HepG2 (cell line): ENCODE results near the gene BICRAL. TPM values are rescaled to one million over a fixed set of nuclear protein-coding genes. Genes with fewer than 3 reads are reported as not detected.

Experiments used
- BRD4 ChIP-seq: sonication (generic); formaldehyde crosslinking; IDR thresholded peaks from 2 replicates; pipeline ENCODE4 v1.4.0; 2020; ENCODE audit warnings: missing genetic modification reagents
- EZH2 ChIP-seq: conservative IDR thresholded peaks from 2 replicates; pipeline ENCODE4 v1.6.1; 2012; ENCODE audit warnings: mild to moderate bottlenecking, low read depth, low read length, moderate library complexity
- KMT2A ChIP-seq: sonication (generic); formaldehyde crosslinking; IDR thresholded peaks from 2 replicates; pipeline ENCODE4 v1.4.0; 2020; ENCODE audit warnings: missing genetic modification reagents
- MZF1 ChIP-seq: sonication (generic); formaldehyde crosslinking; IDR thresholded peaks from 2 replicates; pipeline ENCODE4 v1.8.1; 2023; ENCODE audit warnings: mild to moderate bottlenecking, missing genetic modification reagents, borderline replicate concordance
- TMF1 ChIP-seq: sonication (generic); formaldehyde crosslinking; IDR thresholded peaks from 2 replicates; pipeline ENCODE4 v1.8.1; 2022; ENCODE audit warnings: low read depth, missing genetic modification reagents
- WIZ ChIP-seq: sonication (generic); formaldehyde crosslinking; IDR thresholded peaks from 2 replicates; pipeline ENCODE4 v1.5.1; 2020; ENCODE audit warnings: mild to moderate bottlenecking, missing genetic modification reagents
- YEATS4 ChIP-seq: sonication (generic); formaldehyde crosslinking; IDR thresholded peaks from 2 replicates; pipeline ENCODE4 v1.4.0; 2020; ENCODE audit warnings: missing genetic modification reagents, borderline replicate concordance
- ZBTB42 ChIP-seq: sonication (generic); formaldehyde crosslinking; IDR thresholded peaks from 2 replicates; pipeline ENCODE4 v1.5.0; 2020; ENCODE audit warnings: mild to moderate bottlenecking, missing genetic modification reagents
- ZNF350 ChIP-seq: sonication (generic); formaldehyde crosslinking; IDR thresholded peaks from 2 replicates; pipeline ENCODE4 v1.4.0; 2020; ENCODE audit warnings: mild to moderate bottlenecking, low read depth, missing genetic modification reagents, borderline replicate concordance
- ZNF598 ChIP-seq: sonication (generic); formaldehyde crosslinking; IDR thresholded peaks from 2 replicates; pipeline ENCODE4 v1.5.1; 2020; ENCODE audit warnings: mild to moderate bottlenecking, missing genetic modification reagents, borderline replicate concordance
- ZSCAN25 ChIP-seq: sonication (generic); formaldehyde crosslinking; IDR thresholded peaks from 2 replicates; pipeline ENCODE4 v1.8.0; 2022; ENCODE audit warnings: mild to moderate bottlenecking, missing genetic modification reagents
- polyA plus RNA-seq, 8 experiments: library from polyadenylated mRNA; depleted of rRNA in 3 of 8; stranded (reverse) in 7 of 8; unstranded in 1 of 8; fragments of >200 nt; fragmentation: Illumina TruSeq in 4 of 8; extraction: Trizol in 4 of 8; gene quantifications; 2 replicates each; pipeline versions ENCODE4 v1.2.1 to v1.2.3, GENCODE V29; 2011 to 2016; ENCODE audit warnings: low read depth in 4 of 8, missing spikeins in 1 of 8, mixed read lengths in 1 of 8; ENCODE audit not compliant: insufficient read depth in 1 of 8
- total RNA-seq, 5 experiments: library from RNA; depleted of rRNA; stranded (reverse); fragments of >200 nt; fragmentation: Illumina TruSeq; extraction: Trizol; gene quantifications; 2 replicates each; pipeline ENCODE4 v1.2.3, GENCODE V29; 2016; ENCODE audit warnings: low read depth in 1 of 5
- TF ChIP-seq, protein P1 (sequence below): sonication (generic); formaldehyde crosslinking; IDR thresholded peaks from 2 replicates; pipeline ENCODE4 v1.5.0; 2020; ENCODE audit warnings: mild to moderate bottlenecking, missing genetic modification reagents
- TF ChIP-seq, protein P2 (sequence below): sonication (generic); formaldehyde crosslinking; IDR thresholded peaks from 2 replicates; pipeline ENCODE4 v1.5.0; 2020; ENCODE audit warnings: mild to moderate bottlenecking, missing genetic modification reagents
- TF ChIP-seq, protein P3 (sequence below): sonication (generic); formaldehyde crosslinking; IDR thresholded peaks from 2 replicates; pipeline ENCODE4; 2020; ENCODE audit warnings: missing genetic modification reagents, mild to moderate bottlenecking, borderline replicate concordance
- TF ChIP-seq, protein P4 (sequence below): sonication (generic); formaldehyde crosslinking; IDR thresholded peaks from 2 replicates; pipeline ENCODE4 v1.5.1; 2020; ENCODE audit warnings: missing genetic modification reagents, mild to moderate bottlenecking, borderline replicate concordance
- TF ChIP-seq, protein P5 (sequence below): sonication (generic); formaldehyde crosslinking; IDR thresholded peaks from 2 replicates; pipeline ENCODE4 v1.4.0; 2020; ENCODE audit warnings: missing genetic modification reagents

The BICRAL gene
- total and polyA plus RNA-seq, 2 of the 13 experiments (the other 11 are each of a cell fraction or from before 2014, with no cell fraction given): 5.0 to 13.5 TPM

DNA sequence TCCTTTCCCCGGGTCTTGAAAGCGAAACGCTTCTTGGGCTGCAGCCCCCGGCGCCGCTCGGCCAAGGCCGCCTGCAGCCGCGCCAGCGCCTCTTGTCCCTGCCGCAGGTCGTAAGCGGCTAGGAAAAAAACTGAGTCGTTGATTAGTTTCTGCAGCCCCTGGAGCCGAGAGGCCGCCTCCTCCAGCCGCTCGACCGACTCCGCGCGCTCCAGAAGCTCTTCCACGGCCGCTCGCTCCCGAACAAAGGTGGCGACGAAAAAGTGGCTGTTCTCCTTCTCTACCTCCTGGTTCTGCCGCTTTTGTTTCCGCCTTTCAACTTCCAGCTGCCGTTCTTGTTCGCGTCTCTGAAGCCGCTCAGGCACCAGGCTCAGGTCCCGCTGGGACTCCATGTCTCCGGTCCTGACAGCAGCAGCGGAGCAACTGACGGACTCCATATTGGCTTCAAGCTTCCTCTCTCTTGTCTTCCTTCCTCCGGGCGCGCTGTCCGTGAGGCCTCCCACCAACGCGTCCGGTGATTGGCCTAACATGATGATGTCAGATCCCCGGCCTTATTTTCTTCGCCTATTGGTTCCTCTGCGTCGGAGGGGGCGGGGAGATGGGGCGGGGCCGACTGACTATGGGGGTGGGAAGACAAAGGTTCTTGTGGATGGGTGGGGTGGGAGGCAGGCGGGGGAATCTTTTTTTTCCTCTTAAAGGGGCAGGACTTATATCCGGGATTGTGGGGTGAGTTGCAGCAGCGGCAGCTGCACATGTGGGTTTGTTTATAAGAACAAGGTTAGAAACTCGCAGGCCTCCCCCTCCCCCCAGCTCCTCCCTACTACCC is 36.0 kb upstream of the BICRAL start, which contains the start of gene TBCC (continued):
- TF ChIP-seq, protein P1, sequence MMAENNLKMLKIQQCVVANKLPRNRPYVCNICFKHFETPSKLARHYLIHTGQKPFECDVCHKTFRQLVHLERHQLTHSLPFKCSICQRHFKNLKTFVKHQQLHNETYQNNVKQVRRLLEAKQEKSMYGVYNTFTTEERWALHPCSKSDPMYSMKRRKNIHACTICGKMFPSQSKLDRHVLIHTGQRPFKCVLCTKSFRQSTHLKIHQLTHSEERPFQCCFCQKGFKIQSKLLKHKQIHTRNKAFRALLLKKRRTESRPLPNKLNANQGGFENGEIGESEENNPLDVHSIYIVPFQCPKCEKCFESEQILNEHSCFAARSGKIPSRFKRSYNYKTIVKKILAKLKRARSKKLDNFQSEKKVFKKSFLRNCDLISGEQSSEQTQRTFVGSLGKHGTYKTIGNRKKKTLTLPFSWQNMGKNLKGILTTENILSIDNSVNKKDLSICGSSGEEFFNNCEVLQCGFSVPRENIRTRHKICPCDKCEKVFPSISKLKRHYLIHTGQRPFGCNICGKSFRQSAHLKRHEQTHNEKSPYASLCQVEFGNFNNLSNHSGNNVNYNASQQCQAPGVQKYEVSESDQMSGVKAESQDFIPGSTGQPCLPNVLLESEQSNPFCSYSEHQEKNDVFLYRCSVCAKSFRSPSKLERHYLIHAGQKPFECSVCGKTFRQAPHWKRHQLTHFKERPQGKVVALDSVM (CRISPR knock-in tag): peak; percentile 43; the same call in 1 of the 2 replicates
- TF ChIP-seq EZH2 (no peak), YEATS4 (CRISPR knock-in tag) (peak; percentile 66; the same call in 1 of the 2 replicates), KMT2A (CRISPR knock-in tag) (peak; percentile 82; the same call in 1 of the 2 replicates), ZBTB42 (peak; percentile 47; the same call in 1 of the 2 replicates), WIZ (CRISPR knock-in tag) (peak; percentile 87; the same call in 1 of the 2 replicates), ZNF598 (CRISPR knock-in tag) (no peak; the same call in none of the 2 replicates), ZNF350 (CRISPR knock-in tag) (peak; percentile 28), BRD4 (CRISPR knock-in tag) (peak; percentile 81), ZSCAN25 (CRISPR knock-in tag) (0 out of 2 replicates have a peak, but pooled peaks have one; percentile 29), MZF1 (CRISPR knock-in tag) (no peak), TMF1 (CRISPR knock-in tag) (peak; percentile 65; the same call in 1 of the 2 replicates)
- TF ChIP-seq, protein P2, sequence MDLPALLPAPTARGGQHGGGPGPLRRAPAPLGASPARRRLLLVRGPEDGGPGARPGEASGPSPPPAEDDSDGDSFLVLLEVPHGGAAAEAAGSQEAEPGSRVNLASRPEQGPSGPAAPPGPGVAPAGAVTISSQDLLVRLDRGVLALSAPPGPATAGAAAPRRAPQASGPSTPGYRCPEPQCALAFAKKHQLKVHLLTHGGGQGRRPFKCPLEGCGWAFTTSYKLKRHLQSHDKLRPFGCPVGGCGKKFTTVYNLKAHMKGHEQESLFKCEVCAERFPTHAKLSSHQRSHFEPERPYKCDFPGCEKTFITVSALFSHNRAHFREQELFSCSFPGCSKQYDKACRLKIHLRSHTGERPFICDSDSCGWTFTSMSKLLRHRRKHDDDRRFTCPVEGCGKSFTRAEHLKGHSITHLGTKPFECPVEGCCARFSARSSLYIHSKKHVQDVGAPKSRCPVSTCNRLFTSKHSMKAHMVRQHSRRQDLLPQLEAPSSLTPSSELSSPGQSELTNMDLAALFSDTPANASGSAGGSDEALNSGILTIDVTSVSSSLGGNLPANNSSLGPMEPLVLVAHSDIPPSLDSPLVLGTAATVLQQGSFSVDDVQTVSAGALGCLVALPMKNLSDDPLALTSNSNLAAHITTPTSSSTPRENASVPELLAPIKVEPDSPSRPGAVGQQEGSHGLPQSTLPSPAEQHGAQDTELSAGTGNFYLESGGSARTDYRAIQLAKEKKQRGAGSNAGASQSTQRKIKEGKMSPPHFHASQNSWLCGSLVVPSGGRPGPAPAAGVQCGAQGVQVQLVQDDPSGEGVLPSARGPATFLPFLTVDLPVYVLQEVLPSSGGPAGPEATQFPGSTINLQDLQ (CRISPR knock-in tag): no peak; the same call in none of the 2 replicates
- TF ChIP-seq, protein P3, sequence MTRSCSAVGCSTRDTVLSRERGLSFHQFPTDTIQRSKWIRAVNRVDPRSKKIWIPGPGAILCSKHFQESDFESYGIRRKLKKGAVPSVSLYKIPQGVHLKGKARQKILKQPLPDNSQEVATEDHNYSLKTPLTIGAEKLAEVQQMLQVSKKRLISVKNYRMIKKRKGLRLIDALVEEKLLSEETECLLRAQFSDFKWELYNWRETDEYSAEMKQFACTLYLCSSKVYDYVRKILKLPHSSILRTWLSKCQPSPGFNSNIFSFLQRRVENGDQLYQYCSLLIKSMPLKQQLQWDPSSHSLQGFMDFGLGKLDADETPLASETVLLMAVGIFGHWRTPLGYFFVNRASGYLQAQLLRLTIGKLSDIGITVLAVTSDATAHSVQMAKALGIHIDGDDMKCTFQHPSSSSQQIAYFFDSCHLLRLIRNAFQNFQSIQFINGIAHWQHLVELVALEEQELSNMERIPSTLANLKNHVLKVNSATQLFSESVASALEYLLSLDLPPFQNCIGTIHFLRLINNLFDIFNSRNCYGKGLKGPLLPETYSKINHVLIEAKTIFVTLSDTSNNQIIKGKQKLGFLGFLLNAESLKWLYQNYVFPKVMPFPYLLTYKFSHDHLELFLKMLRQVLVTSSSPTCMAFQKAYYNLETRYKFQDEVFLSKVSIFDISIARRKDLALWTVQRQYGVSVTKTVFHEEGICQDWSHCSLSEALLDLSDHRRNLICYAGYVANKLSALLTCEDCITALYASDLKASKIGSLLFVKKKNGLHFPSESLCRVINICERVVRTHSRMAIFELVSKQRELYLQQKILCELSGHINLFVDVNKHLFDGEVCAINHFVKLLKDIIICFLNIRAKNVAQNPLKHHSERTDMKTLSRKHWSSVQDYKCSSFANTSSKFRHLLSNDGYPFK (CRISPR knock-in tag): no peak
- TF ChIP-seq, protein P4, sequence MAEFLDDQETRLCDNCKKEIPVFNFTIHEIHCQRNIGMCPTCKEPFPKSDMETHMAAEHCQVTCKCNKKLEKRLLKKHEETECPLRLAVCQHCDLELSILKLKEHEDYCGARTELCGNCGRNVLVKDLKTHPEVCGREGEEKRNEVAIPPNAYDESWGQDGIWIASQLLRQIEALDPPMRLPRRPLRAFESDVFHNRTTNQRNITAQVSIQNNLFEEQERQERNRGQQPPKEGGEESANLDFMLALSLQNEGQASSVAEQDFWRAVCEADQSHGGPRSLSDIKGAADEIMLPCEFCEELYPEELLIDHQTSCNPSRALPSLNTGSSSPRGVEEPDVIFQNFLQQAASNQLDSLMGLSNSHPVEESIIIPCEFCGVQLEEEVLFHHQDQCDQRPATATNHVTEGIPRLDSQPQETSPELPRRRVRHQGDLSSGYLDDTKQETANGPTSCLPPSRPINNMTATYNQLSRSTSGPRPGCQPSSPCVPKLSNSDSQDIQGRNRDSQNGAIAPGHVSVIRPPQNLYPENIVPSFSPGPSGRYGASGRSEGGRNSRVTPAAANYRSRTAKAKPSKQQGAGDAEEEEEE (CRISPR knock-in tag): no peak
- TF ChIP-seq, protein P5, sequence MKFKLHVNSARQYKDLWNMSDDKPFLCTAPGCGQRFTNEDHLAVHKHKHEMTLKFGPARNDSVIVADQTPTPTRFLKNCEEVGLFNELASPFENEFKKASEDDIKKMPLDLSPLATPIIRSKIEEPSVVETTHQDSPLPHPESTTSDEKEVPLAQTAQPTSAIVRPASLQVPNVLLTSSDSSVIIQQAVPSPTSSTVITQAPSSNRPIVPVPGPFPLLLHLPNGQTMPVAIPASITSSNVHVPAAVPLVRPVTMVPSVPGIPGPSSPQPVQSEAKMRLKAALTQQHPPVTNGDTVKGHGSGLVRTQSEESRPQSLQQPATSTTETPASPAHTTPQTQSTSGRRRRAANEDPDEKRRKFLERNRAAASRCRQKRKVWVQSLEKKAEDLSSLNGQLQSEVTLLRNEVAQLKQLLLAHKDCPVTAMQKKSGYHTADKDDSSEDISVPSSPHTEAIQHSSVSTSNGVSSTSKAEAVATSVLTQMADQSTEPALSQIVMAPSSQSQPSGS (CRISPR knock-in tag): peak; percentile 84; the same call in 1 of the 2 replicates
